Esophagus muscularis mucosa (tissue), 4 donors: Measurements from ENCODE around the gene GSTM5.

ENCODE experiments used
- EP300 ChIP-seq: sonication (generic); formaldehyde crosslinking; IDR thresholded peaks from one replicate; pipeline ENCODE4 v1.6.1; 2017; ENCODE audit warnings: antibody characterized with exemption
- POLR2A ChIP-seq: fragments of 450-650 bp; IDR thresholded peaks from one replicate; pipeline ENCODE4 v1.6.1; 2017; ENCODE audit warnings: antibody characterized with exemption, moderate library complexity, mild to moderate bottlenecking, low read depth
- POLR2AphosphoS5 ChIP-seq, 2 donors: sonication (generic); formaldehyde crosslinking; IDR thresholded peaks; one replicate each; pipeline ENCODE4 v1.6.1; 2017; ENCODE audit warnings: antibody characterized with exemption in 2 of 2
- TF ChIP-seq, protein P1 (sequence below), 3 experiments: fragments of 200-600 bp in 2 of 3; fragments of 450-650 bp in 1 of 3; sonication (generic) in 2 of 3; IDR thresholded peaks; one replicate each; pipeline ENCODE4 v1.5.1; 2017 to 2019; ENCODE audit warnings: antibody characterized with exemption in 3 of 3, mild to moderate bottlenecking in 2 of 3, moderate library complexity in 1 of 3

DNA sequence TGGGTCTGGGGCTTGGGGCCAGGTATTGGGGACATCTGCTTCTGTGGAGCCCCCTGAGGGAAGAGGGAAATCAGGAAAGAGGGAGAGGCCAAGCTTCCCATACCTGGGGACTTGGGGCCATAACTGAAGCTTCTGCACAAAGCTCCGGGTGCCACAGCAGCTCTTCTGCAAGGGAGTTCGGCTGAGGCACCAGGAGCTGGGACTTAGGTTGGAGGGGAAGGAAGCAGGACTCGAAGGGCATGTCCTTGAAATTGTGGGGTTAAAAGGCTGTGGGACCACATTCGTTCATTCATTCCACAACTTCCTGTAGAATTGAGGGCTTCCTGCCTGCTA is 53.4 kb downstream of the GSTM5 start:
- TF ChIP-seq POLR2AphosphoS5 (IDR thresholded peaks at IDR 0.05), result no peak
- TF ChIP-seq, protein P1, sequence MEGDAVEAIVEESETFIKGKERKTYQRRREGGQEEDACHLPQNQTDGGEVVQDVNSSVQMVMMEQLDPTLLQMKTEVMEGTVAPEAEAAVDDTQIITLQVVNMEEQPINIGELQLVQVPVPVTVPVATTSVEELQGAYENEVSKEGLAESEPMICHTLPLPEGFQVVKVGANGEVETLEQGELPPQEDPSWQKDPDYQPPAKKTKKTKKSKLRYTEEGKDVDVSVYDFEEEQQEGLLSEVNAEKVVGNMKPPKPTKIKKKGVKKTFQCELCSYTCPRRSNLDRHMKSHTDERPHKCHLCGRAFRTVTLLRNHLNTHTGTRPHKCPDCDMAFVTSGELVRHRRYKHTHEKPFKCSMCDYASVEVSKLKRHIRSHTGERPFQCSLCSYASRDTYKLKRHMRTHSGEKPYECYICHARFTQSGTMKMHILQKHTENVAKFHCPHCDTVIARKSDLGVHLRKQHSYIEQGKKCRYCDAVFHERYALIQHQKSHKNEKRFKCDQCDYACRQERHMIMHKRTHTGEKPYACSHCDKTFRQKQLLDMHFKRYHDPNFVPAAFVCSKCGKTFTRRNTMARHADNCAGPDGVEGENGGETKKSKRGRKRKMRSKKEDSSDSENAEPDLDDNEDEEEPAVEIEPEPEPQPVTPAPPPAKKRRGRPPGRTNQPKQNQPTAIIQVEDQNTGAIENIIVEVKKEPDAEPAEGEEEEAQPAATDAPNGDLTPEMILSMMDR (IDR thresholded peaks at IDR 0.05), result no peak
- no peak for TF ChIP-seq POLR2A
- TF ChIP-seq EP300, result no peak
